ENCODE measurements around the gene RPL35A. TPM values are rescaled to one million over a fixed set of nuclear protein-coding genes. Genes with fewer than 3 reads are reported as not detected.

RPL35A gene
- total and polyA plus RNA-seq, 9 of the 15 experiments (the other 6 are each of a cell fraction or from before 2014, with no cell fraction given) = 1,475 to 2,942 (median 2,367) TPM

DNA sequence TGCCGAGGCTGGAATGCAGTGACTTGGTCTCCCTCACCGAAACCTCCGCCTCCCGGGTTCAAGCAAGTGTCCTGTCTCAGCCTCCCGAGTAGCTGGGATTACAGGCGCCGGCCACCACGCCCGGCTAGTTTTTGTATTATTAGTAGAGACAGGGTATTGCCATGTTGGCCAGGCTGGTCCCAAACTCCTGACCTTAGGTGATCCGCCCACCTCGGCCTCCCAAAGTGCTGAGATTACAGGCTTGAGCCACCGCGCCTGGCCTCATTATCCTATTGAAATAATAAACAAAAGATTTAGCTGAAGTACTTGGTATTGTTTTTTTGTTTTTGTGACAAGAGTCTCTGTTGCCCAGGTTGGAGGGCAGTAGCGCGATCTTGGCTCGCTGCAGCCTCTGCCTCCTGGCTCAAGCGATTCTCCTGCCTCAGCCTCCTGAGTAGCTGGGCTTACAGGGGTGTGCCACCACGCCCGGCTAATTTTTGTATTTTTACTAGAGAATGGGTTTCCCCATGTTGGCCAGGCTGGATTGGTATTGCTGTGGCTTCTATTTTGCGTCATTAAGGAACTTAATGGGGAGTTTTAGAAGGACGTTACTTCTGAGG lies 1.5 kb downstream of the RPL35A start (continued):
- TF ChIP-seq, protein P1, sequence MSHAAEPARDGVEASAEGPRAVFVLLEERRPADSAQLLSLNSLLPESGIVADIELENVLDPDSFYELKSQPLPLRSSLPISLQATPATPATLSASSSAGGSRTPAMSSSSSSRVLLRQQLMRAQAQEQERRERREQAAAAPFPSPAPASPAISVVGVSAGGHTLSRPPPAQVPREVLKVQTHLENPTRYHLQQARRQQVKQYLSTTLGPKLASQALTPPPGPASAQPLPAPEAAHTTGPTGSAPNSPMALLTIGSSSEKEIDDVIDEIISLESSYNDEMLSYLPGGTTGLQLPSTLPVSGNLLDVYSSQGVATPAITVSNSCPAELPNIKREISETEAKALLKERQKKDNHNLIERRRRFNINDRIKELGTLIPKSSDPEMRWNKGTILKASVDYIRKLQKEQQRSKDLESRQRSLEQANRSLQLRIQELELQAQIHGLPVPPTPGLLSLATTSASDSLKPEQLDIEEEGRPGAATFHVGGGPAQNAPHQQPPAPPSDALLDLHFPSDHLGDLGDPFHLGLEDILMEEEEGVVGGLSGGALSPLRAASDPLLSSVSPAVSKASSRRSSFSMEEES (CRISPR knock-in tag; IDR thresholded peaks at IDR 0.05) = no peak
- TF ChIP-seq ZFPM2 (CRISPR knock-in tag; IDR thresholded peaks at IDR 0.05) = no peak
- TF ChIP-seq, protein P2, sequence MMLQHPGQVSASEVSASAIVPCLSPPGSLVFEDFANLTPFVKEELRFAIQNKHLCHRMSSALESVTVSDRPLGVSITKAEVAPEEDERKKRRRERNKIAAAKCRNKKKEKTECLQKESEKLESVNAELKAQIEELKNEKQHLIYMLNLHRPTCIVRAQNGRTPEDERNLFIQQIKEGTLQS (IDR thresholded peaks at IDR 0.05) = no peak
- TF ChIP-seq, protein P2 (CRISPR knock-in tag; conservative IDR thresholded peaks at IDR 0.05) = 0 out of 2 replicates have a peak, but pooled peaks have one; percentile 43
- peak; percentile 41 for TF ChIP-seq EGR1 (conservative IDR thresholded peaks at IDR 0.05)
- peak; percentile 19; the same call in 1 of the 2 replicates for TF ChIP-seq THRAP3 (IDR thresholded peaks at IDR 0.05; ENCODE audit: borderline replicate concordance)
- TF ChIP-seq ZC3H4 (CRISPR knock-in tag; IDR thresholded peaks at IDR 0.05; ENCODE audit: borderline replicate concordance) = no peak
- no peak for TF ChIP-seq SMAD4 (CRISPR knock-in tag; conservative IDR thresholded peaks at IDR 0.05)
- TF ChIP-seq EWSR1 (IDR thresholded peaks at IDR 0.05; ENCODE audit: borderline replicate concordance, low read depth, partially characterized antibody) = no peak
- TF ChIP-seq FOXA3 (CRISPR knock-in tag; conservative IDR thresholded peaks at IDR 0.05 in 1 of 2, IDR thresholded peaks at IDR 0.05 in 1 of 2) = no peak
- TF ChIP-seq ZNF24 (IDR thresholded peaks at IDR 0.05) = no peak
- peak; percentile 55 for TF ChIP-seq POLR2G (IDR thresholded peaks at IDR 0.05; ENCODE audit: low read depth, low read length)
- TF ChIP-seq, protein P3, sequence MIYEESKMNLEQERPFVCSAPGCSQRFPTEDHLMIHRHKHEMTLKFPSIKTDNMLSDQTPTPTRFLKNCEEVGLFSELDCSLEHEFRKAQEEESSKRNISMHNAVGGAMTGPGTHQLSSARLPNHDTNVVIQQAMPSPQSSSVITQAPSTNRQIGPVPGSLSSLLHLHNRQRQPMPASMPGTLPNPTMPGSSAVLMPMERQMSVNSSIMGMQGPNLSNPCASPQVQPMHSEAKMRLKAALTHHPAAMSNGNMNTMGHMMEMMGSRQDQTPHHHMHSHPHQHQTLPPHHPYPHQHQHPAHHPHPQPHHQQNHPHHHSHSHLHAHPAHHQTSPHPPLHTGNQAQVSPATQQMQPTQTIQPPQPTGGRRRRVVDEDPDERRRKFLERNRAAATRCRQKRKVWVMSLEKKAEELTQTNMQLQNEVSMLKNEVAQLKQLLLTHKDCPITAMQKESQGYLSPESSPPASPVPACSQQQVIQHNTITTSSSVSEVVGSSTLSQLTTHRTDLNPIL (CRISPR knock-in tag; IDR thresholded peaks at IDR 0.05) = no peak
- no peak for TF ChIP-seq MAFG (tag; conservative IDR thresholded peaks at IDR 0.05)
- TF ChIP-seq, protein P4, sequence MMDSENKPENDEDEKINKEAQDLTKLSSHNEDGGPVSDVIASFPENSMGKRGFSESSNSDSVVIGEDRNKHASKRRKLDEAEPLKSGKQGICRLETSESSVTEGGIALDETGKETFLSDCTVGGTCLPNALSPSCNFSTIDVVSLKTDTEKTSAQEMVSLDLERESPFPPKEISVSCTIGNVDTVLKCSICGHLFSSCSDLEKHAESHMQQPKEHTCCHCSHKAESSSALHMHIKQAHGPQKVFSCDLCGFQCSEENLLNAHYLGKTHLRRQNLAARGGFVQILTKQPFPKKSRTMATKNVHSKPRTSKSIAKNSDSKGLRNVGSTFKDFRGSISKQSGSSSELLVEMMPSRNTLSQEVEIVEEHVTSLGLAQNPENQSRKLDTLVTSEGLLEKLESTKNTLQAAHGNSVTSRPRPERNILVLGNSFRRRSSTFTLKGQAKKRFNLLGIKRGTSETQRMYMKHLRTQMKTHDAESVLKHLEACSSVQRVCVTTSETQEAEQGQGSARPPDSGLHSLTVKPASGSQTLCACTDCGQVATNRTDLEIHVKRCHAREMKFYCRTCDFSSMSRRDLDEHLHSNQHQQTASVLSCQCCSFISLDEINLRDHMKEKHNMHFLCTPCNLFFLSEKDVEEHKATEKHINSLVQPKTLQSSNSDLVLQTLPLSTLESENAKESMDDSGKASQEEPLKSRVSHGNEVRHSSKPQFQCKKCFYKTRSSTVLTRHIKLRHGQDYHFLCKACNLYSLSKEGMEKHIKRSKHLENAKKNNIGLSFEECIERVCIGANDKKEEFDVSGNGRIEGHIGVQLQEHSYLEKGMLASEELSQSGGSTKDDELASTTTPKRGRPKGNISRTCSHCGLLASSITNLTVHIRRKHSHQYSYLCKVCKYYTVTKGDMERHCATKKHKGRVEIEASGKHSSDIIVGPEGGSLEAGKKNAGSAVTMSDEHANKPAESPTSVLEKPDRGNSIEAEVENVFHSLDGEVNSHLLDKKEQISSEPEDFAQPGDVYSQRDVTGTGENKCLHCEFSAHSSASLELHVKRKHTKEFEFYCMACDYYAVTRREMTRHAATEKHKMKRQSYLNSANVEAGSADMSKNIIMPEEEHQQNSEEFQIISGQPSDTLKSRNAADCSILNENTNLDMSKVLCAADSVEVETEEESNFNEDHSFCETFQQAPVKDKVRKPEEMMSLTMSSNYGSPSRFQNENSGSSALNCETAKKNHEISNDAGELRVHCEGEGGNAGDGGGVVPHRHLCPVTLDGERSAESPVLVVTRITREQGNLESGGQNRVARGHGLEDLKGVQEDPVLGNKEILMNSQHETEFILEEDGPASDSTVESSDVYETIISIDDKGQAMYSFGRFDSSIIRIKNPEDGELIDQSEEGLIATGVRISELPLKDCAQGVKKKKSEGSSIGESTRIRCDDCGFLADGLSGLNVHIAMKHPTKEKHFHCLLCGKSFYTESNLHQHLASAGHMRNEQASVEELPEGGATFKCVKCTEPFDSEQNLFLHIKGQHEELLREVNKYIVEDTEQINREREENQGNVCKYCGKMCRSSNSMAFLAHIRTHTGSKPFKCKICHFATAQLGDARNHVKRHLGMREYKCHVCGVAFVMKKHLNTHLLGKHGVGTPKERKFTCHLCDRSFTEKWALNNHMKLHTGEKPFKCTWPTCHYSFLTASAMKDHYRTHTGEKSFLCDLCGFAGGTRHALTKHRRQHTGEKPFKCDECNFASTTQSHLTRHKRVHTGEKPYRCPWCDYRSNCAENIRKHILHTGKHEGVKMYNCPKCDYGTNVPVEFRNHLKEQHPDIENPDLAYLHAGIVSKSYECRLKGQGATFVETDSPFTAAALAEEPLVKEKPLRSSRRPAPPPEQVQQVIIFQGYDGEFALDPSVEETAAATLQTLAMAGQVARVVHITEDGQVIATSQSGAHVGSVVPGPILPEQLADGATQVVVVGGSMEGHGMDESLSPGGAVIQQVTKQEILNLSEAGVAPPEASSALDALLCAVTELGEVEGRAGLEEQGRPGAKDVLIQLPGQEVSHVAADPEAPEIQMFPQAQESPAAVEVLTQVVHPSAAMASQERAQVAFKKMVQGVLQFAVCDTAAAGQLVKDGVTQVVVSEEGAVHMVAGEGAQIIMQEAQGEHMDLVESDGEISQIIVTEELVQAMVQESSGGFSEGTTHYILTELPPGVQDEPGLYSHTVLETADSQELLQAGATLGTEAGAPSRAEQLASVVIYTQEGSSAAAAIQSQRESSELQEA (IDR thresholded peaks at IDR 0.05; ENCODE audit: low read depth) = no peak

Data from K562 (cell line).